K562 (cell line): Measurements from ENCODE around the gene LOXL3. TPM values are rescaled to one million over a fixed set of nuclear protein-coding genes. Genes with fewer than 3 reads are reported as not detected.

Experiments
- ATAC-seq: fragments of 200-7000 bp; cut with Tn5 transposase; 3 replicates; pipeline ENCODE4 v1.9.1; 2020; ENCODE audit warnings: moderate library complexity
- BruUV-seq: library from RNA; stranded (reverse); fragments of 400-500 nt; replicated peaks from 2 replicates; lab custom pipeline; 2021; lab: Mats Ljungman, UMichigan
- CTCF ChIA-PET: fragments of 300-600 bp; formaldehyde crosslinking; extraction: SDS; loops from one replicate; lab custom pipeline; 2021; ENCODE audit warnings: low intra/inter-chr PET ratio; lab: Yijun Ruan, JAX
- POLR2A ChIA-PET: fragments of 300-600, 350-650 bp; sonication (Branson Sonifier 250); formaldehyde crosslinking; extraction: SDS; loops from one replicate; lab custom pipeline; 2021; ENCODE audit warnings: antibody characterized with exemption, inconsistent platforms; lab: Yijun Ruan, JAX
- DNase-seq, 4 experiments: peaks; one replicate each; pipeline versions ENCODE4 v3.0.0 to v3.0.0-alpha.2; 2011 to 2018; ENCODE audit warnings: low spot score in 3 of 4, mixed read lengths in 3 of 4; ENCODE audit errors: extremely low read depth in 1 of 4
- FAIRE-seq: peaks from 2 replicates; lab custom pipeline; 2011; peaks lifted over from hg19 to GRCh38; lab: Jason Lieb, UNC
- H2AFZ ChIP-seq: 2 replicates; pipeline ENCODE4 v1.6.0; 2011; ENCODE audit warnings: low read depth, low read length, control low read depth, inconsistent platforms
- H3K27ac ChIP-seq: fragments of 200-600 bp; 3 replicates; pipeline ENCODE4 v1.8.0; 2011; ENCODE audit warnings: low read depth, mild to moderate bottlenecking, control low read depth, inconsistent platforms, low read length, moderate library complexity, mixed read lengths; ENCODE audit errors: extremely low read depth
- H3K27me3 ChIP-seq, 2 experiments: fragments of 300-600 bp in 1 of 2; 2 replicates in 1 of 2; 3 replicates in 1 of 2; pipeline versions ENCODE4 v1.6.0 to v1.8.0; 2011; ENCODE audit warnings: inconsistent platforms in 2 of 2, low read length in 2 of 2, mild to moderate bottlenecking in 1 of 2, mixed read lengths in 1 of 2, moderate library complexity in 1 of 2; ENCODE audit not compliant: control insufficient read depth in 2 of 2, insufficient read depth in 2 of 2
- H3K36me3 ChIP-seq: fragments of 300-600 bp; 3 replicates; pipeline ENCODE4 v1.8.0; 2011; ENCODE audit warnings: mild to moderate bottlenecking, low read length, inconsistent platforms; ENCODE audit not compliant: control insufficient read depth, insufficient read depth
- H3K4me1 ChIP-seq, 2 experiments: fragments of 200-600 bp in 1 of 2; replicated peaks in 1 of 2; 2 replicates in 1 of 2; 3 replicates in 1 of 2; pipeline versions ENCODE4 v1.5.1 to v1.8.0; 2011; ENCODE audit warnings: inconsistent platforms in 2 of 2, low read length in 2 of 2, mild to moderate bottlenecking in 1 of 2, mixed read lengths in 1 of 2, moderate library complexity in 1 of 2; ENCODE audit not compliant: control insufficient read depth in 2 of 2, insufficient read depth in 2 of 2
- H3K4me2 ChIP-seq: 2 replicates; pipeline ENCODE4 v1.6.1; 2011; ENCODE audit warnings: low read length, control low read depth, inconsistent platforms, mixed read lengths; ENCODE audit not compliant: insufficient read depth
- H3K4me3 ChIP-seq: fragments of 200-600 bp; sonication (generic), shearing (Covaris generic); 2 replicates; pipeline ENCODE4 v1.5.1; 2016; ENCODE audit warnings: control low read depth, inconsistent platforms
- H3K79me2 ChIP-seq: fragments of 200-600 bp; 3 replicates; pipeline ENCODE4 v1.8.0; 2011; ENCODE audit warnings: low read length, inconsistent platforms; ENCODE audit not compliant: control insufficient read depth, insufficient read depth
- H3K9ac ChIP-seq, 2 experiments: 2 replicates each; pipeline versions ENCODE4 v1.6.0 to v1.6.1; 2011; ENCODE audit warnings: low read depth in 2 of 2, low read length in 2 of 2, control low read depth in 1 of 2, inconsistent platforms in 1 of 2, mild to moderate bottlenecking in 1 of 2, mixed read lengths in 1 of 2; ENCODE audit not compliant: insufficient read depth in 1 of 2
- H3K9me1 ChIP-seq: one replicate; pipeline ENCODE4 v1.6.0; 2011; ENCODE audit warnings: inconsistent platforms, mild to moderate bottlenecking, low read length, moderate library complexity; ENCODE audit not compliant: control insufficient read depth, insufficient read depth
- H3K9me3 ChIP-seq: replicated peaks from 2 replicates; pipeline ENCODE4 v1.5.1; 2011; ENCODE audit warnings: low read depth, low read length, inconsistent platforms; ENCODE audit not compliant: control insufficient read depth, insufficient read depth
- H4K20me1 ChIP-seq: replicated peaks from 2 replicates; pipeline ENCODE4 v1.6.1; 2011; ENCODE audit warnings: low read length, inconsistent platforms, mixed read lengths; ENCODE audit not compliant: control insufficient read depth, insufficient read depth
- E2F3 ChIP-seq: fragments of 250-450 bp; sonication (Bioruptor Pico); IDR thresholded peaks from 2 replicates; pipeline ENCODE4 v1.4.0; 2020; ENCODE audit warnings: mild to moderate bottlenecking
- MAFK ChIP-seq: IDR thresholded peaks from 2 replicates; pipeline ENCODE4 v1.6.1; 2011; ENCODE audit warnings: low read length, improper control_type of control experiment
- NR3C1 ChIP-seq: sonication (generic); formaldehyde crosslinking; IDR thresholded peaks from 2 replicates; pipeline ENCODE4 v1.8.1; 2022; ENCODE audit warnings: missing genetic modification reagents
- PBX2 ChIP-seq, 2 experiments: IDR thresholded peaks in 1 of 2; conservative IDR thresholded peaks in 1 of 2; 2 replicates each; pipeline ENCODE4 v1.6.1; 2016; ENCODE audit warnings: low read depth in 2 of 2, mild to moderate bottlenecking in 1 of 2, missing compliant biosample characterization in 1 of 2, missing genetic modification characterization in 1 of 2, moderate library complexity in 1 of 2
- ZKSCAN3 ChIP-seq: fragments of 250-450 bp; sonication (Bioruptor Pico); IDR thresholded peaks from 2 replicates; pipeline ENCODE4 v1.4.0; 2020
- ZNF324 ChIP-seq: fragments of 250-450 bp; sonication (Bioruptor Pico); IDR thresholded peaks from 2 replicates; pipeline ENCODE4 v1.4.0; 2020; ENCODE audit warnings: mild to moderate bottlenecking
- WGBS: fragments of 100-300 bp; shearing (Covaris generic); methylation state at CpG from one replicate; pipeline ENCODE4 v1.1.6; 2016; ENCODE audit warnings: low coverage, mixed read lengths; ENCODE audit not compliant: insufficient coverage; ENCODE audit errors: missing lambda C conversion rate; 5-methylcytosine and 5-hydroxymethylcytosine counted together
- in situ Hi-C: fragments of 300-500 bp; cut with MboI; formaldehyde crosslinking; loops from 4 replicates; pipeline ENCODE4 v1.15.0; 2018; ENCODE audit warnings: inconsistent platforms, mixed read lengths
- intact Hi-C: fragments of 100-400 bp; cut with micrococcal nuclease; formaldehyde crosslinking; loops from 2 replicates; pipeline ENCODE4 v1.14.2; 2022
- polyA plus RNA-seq, 8 experiments: library from polyadenylated mRNA; depleted of rRNA in 4 of 8; stranded (reverse) in 5 of 8; unstranded in 3 of 8; fragments of >200 nt; fragmentation: Nextera tagmentation in 2 of 8; fragmentation: Illumina TruSeq in 1 of 8; extraction: Ambion mirVana in 2 of 8; extraction: Trizol in 1 of 8; gene quantifications; 2 replicates each; pipeline versions ENCODE4 v1.2.1 to v1.2.3, GENCODE V29; 2011 to 2014; ENCODE audit warnings: inconsistent platforms in 1 of 8, missing spikeins in 1 of 8
- total RNA-seq, 7 experiments: library from RNA; depleted of rRNA in 6 of 7; stranded (reverse); fragments of >200 nt in 6 of 7; fragmentation: Illumina TruSeq in 2 of 7; extraction: Trizol in 2 of 7; gene quantifications; 2 replicates each; pipeline versions ENCODE4 v1.2.1 to v1.2.3, GENCODE V29; 2011 to 2021; ENCODE audit warnings: low replicate concordance in 1 of 7

Gene LOXL3
- total and polyA plus RNA-seq, 9 of the 15 experiments (the other 6 are each of a cell fraction or from before 2014, with no cell fraction given): 0.22 to 0.99 (median 0.31) TPM

GRCh38 chr2:74582184-74582583 lies 28.4 kb upstream of the LOXL3 start:
- intact Hi-C loops: loop anchor here (10.0 kb wide), 1 partner anchor 327 kb away; no protein-coding TSS in a partner anchor

More at GRCh38 chr2:74582184-74582583, 28.4 kb upstream of the LOXL3 start:
- H3K9ac ChIP-seq: no peak overlapping the region
- no peak overlapping the region for H2AFZ ChIP-seq
- no peaks in the 10 kb centered on the region for H3K79me2 ChIP-seq
- no peaks in the 10 kb centered on the region for H3K9me1 ChIP-seq
- whole genome bisulfite sequencing: 41% methylated on average over 2 of the region's 2 CpGs
- no peak overlapping the region for H3K27ac ChIP-seq
- no peak for FAIRE-seq
- H3K9me3 ChIP-seq: no peaks in the 10 kb centered on the region
- ChIA-PET CTCF (no interaction called here), POLR2A (no interaction called here)
- BruUV-seq: no TSS peak
- H3K36me3 ChIP-seq: no peaks in the 10 kb centered on the region
- TF ChIP-seq PBX2 (CRISPR knock-in tag; IDR thresholded peaks at IDR 0.05; ENCODE audit: low read depth) (no peak), PBX2 (tag; conservative IDR thresholded peaks at IDR 0.05; ENCODE audit: low read depth) (no peak), ZNF324 (no peak), NR3C1 (no peak), E2F3 (CRISPR knock-in tag) (no peak), MAFK (no peak), ZKSCAN3 (CRISPR knock-in tag) (no peak)
- H4K20me1 ChIP-seq: no peaks in the 10 kb centered on the region
- in situ Hi-C loops: no loop called here
- H3K4me2 ChIP-seq: no peak overlapping the region
- H3K4me3 ChIP-seq: no peak overlapping the region
- H3K4me1 ChIP-seq: peaks cover 3 to 8% of the 10 kb centered on the region in 2 experiments; a peak in 4 of 5 replicates
- DNase-seq: no peak
- no peaks in the 10 kb centered on the region; a peak in 1 of 5 replicates for H3K27me3 ChIP-seq
- ATAC-seq: no peak
